Mucosa of descending colon (tissue), 3 donors: ENCODE results near the gene SIGLEC7. TPM values are rescaled to one million over a fixed set of nuclear protein-coding genes. Genes with fewer than 3 reads are reported as not detected.

ENCODE experiments used
- ATAC-seq: fragments of 200-7000 bp; cut with Tn5 transposase; one replicate; pipeline ENCODE4 v1.9.1; 2020; ENCODE audit warnings: mild to moderate bottlenecking, moderate library complexity
- DNase-seq, 3 donors: peaks; one replicate each; pipeline ENCODE4 v3.0.0-alpha.2; 2020
- H3K36me3 ChIP-seq: fragments of 200-600 bp; one replicate; pipeline ENCODE4 v1.8.0; 2021; ENCODE audit warnings: low read depth, mild to moderate bottlenecking
- H3K4me1 ChIP-seq: fragments of 200-600 bp; one replicate; pipeline ENCODE4 v1.8.0; 2021; ENCODE audit warnings: low read depth, mild to moderate bottlenecking
- H3K4me3 ChIP-seq: fragments of 200-600 bp; one replicate; pipeline ENCODE4 v1.8.0; 2021; ENCODE audit warnings: mild to moderate bottlenecking
- H3K9me3 ChIP-seq: fragments of 200-600 bp; one replicate; pipeline ENCODE4 v1.8.0; 2021; ENCODE audit warnings: mild to moderate bottlenecking
- intact Hi-C, 2 donors: fragments of 100-400 bp; cut with DNase I in 1 of 2; cut with micrococcal nuclease in 1 of 2; formaldehyde crosslinking; loops; one replicate each; pipeline versions ENCODE4 v1.11.0 to v1.11.1; 2022; cut with DNase I, micrococcal nuclease
- total RNA-seq, 3 donors: library from RNA; stranded (reverse); fragmentation: NEBNext Ultra II Directional in 2 of 3; extraction: Animal tissue kit (Norgen Biotek cat#: 25700) in 2 of 3; gene quantifications; one replicate each; pipeline versions ENCODE4 v1.2.1 to v1.2.4, GENCODE V29; 2021 to 2023
- TF ChIP-seq, protein P1 (sequence below): fragments of 200-600 bp; IDR thresholded peaks from one replicate; pipeline ENCODE4 v1.8.0; 2022; ENCODE audit warnings: antibody characterized with exemption, mild to moderate bottlenecking
- donor health status: DM: no; HTN: no; CAD: no; lungs with moderate emphysema.
- donor health status: DM: no; HTN: no; CAD: no.
- donor health status: DM: no; HTN: yes; CAD: no.

SIGLEC7 gene
- total RNA-seq, 3 donors from 2014 or later: 1.2 to 2.5 (median 1.4) TPM

DNA sequence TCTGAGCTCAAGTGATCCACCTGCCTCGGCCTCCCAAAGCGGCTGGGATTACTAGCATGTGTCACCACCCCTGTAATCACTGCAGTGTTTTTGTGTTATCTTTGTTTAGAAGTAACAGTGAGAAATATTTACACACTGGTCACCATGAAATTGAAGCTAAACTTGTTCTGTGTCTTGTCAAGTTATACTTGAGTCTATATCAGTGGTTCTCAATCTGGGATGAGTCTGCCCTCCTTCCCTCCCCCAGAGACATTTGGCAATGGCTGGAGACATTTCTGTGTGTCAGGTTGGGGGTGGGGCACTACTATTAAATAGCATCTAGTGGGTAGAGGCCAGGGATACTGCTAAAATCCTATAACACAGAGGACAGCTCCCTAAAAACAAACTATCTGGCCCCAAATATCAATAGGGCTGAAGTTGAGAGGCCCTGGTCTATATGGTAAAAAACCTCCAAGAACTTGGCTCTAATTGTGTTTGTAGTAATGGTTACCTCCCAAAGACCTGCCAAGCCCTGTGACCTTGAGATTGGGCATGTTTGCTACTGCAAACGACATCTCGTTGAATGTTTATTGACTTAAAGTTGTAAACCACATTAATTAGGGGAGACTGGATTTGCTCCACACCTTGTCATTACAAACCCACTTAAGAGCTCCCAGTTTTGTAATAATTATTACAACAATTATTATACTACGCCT is 40.8 kb upstream of the SIGLEC7 start:
- Histone ChIP-seq H3K36me3 (no peaks in the 10 kb centered on the region), H3K9me3 (no peaks in the 10 kb centered on the region), H3K4me3 (no peak overlapping the region), H3K4me1 (peaks cover 4% of the 10 kb centered on the region)
- ATAC-seq (no peak), DNase-seq (no peak)
- TF ChIP-seq, protein P1, sequence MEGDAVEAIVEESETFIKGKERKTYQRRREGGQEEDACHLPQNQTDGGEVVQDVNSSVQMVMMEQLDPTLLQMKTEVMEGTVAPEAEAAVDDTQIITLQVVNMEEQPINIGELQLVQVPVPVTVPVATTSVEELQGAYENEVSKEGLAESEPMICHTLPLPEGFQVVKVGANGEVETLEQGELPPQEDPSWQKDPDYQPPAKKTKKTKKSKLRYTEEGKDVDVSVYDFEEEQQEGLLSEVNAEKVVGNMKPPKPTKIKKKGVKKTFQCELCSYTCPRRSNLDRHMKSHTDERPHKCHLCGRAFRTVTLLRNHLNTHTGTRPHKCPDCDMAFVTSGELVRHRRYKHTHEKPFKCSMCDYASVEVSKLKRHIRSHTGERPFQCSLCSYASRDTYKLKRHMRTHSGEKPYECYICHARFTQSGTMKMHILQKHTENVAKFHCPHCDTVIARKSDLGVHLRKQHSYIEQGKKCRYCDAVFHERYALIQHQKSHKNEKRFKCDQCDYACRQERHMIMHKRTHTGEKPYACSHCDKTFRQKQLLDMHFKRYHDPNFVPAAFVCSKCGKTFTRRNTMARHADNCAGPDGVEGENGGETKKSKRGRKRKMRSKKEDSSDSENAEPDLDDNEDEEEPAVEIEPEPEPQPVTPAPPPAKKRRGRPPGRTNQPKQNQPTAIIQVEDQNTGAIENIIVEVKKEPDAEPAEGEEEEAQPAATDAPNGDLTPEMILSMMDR: no peak
- intact Hi-C loops: no loop called here

- DNase-seq: no peak
- intact Hi-C loops: no loop called here
- Histone ChIP-seq H3K9me3 (no peaks in the 10 kb centered on the region), H3K4me3 (no peak overlapping the region), H3K36me3 (no peaks in the 10 kb centered on the region), H3K4me1 (peaks cover 14% of the 10 kb centered on the region)
- ATAC-seq: no peak
- TF ChIP-seq, protein P1: no peak
Observed at GRCh38 chr19:51102991-51103390, 39.1 kb upstream of the SIGLEC7 start.

DNA sequence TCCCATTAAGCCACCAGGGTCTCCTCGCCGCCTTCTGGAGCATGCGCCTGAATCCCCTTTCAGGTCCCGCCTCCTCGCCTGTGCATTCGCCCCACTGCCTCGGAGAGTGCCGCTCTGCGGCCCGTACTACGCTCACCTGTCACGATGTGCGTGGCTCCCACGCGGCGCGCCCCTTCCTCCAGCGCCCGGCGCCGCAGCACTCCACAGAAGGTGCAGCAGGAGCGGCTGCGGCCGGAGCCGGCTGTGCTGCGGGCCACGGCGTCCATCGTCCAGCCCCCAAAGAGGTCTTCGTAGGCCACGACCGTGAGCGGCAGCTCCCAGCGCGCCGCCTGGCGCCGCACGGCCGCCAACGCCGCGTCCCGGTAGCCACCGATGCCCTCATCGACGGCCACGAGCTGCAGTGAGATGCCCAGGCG is 38.2 kb upstream of the SIGLEC7 start:
- Histone ChIP-seq H3K9me3 (no peaks in the 10 kb centered on the region), H3K4me1 (peaks cover 17% of the 10 kb centered on the region), H3K36me3 (peaks cover 6% of the 10 kb centered on the region), H3K4me3 (no peak overlapping the region)
- intact Hi-C loops: no loop called here
- TF ChIP-seq, protein P1: no peak
- ATAC-seq (no peak), DNase-seq (no peak)

GRCh38 chr19:51107406-51108065 is 34.6 kb upstream of the SIGLEC7 start:
- ATAC-seq (peak; percentile 25), DNase-seq (no peak)
- TF ChIP-seq, protein P1: no peak
- Histone ChIP-seq H3K36me3 (peaks cover 6% of the 10 kb centered on the region), H3K4me3 (peak overlapping the region; percentile 50), H3K4me1 (peaks cover 14% of the 10 kb centered on the region), H3K9me3 (no peaks in the 10 kb centered on the region)
- intact Hi-C loops: no loop called here

DNA sequence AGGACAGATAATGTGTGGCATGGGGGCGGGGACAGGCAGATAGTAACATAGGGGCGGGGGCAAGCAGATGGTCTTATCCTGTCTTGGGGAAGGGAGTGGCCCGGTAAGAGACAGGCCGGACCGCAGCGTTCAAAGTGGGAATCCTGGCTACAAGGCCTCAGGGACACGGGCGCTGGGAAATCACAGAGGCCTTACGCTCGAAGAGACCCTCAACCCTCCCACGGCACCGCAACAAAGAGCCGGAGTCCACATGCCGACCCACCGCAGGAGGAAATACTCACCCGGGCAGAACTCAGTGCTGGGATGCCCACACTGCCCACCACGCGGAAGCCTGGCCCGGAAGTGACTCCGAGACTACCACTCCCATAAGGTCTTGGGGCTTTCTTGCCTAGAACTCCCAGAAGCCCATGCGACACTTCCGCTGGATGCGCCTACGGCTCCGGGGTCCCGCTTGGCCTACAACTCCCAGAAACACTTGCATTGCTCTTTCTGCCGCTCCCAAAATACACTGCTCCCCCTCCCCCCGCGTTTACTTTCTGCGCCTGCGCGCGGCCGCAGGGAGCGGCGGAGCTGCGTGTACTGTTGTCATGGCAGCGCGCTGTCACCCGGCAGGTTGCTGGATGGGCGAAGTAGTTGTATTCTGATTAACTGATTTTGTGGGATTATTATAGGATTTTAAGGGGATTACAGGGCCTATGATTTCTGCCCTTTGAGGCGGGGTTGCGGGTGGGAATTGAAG is 33.9 kb upstream of the SIGLEC7 start, which contains the start of gene CTU1:
Gene CTU1 (minus strand): TSS at position 344 of the 739 bp plus-strand sequence. CDS start 3,840 bp downstream, outside the sequence.
- intact Hi-C loops: no loop called here
- ATAC-seq (peak; percentile 99), DNase-seq (peak; percentile 98 to 99 (median 99))
- no peaks in the 10 kb centered on the region for H3K9me3 ChIP-seq
- peak within 1 kb of the TSS; percentile 50 for H3K4me3 ChIP-seq
- TF ChIP-seq, protein P1: no peak
- H3K4me1 ChIP-seq: peaks cover 14% of the 10 kb centered on the region
- H3K36me3 ChIP-seq: peaks cover 6% of the 10 kb centered on the region
